Iris pigment epithelial cell (primary cell): ENCODE data around the gene STARD7.
"Not testable (repeated sequence)": the region's sequence is repeated elsewhere in the genome, so short reads cannot be mapped to it uniquely, and the experiment has no call there.

Experiments used
- DNase-seq: peaks from one replicate; pipeline ENCODE4 v3.0.0-alpha.2; 2011; ENCODE audit warnings: low read depth

The STARD7 gene

GRCh38 chr2:96163768-96164429 lies 44.7 kb downstream of the STARD7 start:
- no peak for DNase-seq

GRCh38 chr2:96163415-96163767 lies 45.2 kb downstream of the STARD7 start:
- no peak for DNase-seq

DNA sequence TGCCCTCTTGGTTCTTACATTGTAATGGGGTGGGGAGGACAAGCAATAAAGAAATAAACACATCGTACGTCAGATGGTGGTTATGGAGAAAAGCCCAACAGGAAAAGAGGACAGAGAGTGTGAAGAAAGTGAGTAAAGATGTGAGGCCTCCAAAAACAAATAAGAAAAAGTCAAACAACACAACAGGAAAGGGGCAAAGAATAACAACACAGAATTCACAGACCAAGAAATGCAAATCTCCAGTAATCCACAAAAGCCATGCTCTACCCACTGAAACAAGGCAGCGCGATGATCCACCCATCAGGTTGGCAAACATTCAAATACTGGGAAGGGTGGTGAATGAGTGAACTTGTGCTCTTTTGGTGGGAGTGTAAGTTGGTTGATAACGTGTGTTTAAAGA lies 46.7 kb downstream of the STARD7 start:
- DNase-seq = no peak

DNA sequence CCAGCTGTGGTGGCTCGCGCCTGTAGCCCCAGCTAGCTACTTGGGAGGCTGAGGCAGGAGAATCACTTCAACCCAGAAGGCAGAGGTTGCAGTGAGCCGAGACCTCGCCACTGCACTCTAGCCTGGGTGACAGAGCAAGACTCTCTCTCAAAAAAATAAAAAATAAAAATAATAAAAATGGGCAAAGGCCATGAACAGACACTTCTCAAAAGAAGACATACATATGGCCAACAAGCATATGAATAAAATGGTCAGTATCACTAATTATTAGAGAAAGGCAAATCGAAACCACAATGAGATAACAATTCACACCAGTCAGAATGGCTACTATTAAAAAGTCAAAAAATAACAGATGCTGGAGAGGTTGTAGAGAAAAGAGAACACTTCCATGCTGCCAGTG lies 48.3 kb downstream of the STARD7 start:
- DNase-seq = not testable (repeated sequence)

- no peak for DNase-seq
Observed at GRCh38 chr2:96159084-96159830, 49.4 kb downstream of the STARD7 start.

DNA sequence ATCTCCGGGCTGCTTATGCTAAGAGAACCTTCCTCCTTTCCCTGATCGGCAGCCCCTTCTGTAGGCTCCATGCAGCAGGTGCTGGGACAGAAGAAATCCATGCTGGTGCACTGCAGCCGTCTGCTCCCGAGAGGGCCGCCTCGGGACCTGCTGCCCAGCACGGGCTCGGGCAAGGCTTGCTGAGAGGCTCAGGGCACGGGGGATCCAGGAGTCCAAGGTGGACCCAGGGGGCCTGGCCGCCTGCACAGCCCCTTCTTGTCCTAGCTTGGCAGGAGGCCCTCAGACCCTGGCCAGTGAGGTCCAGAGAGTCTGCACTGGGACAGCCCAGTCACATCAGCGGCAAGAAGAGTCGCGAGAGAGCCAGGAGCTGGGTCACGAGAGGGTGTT lies 50.1 kb downstream of the STARD7 start:
- DNase-seq = no peak

GRCh38 chr2:96157649-96158553 lies 50.7 kb downstream of the STARD7 start:
- DNase-seq = no peak

DNA sequence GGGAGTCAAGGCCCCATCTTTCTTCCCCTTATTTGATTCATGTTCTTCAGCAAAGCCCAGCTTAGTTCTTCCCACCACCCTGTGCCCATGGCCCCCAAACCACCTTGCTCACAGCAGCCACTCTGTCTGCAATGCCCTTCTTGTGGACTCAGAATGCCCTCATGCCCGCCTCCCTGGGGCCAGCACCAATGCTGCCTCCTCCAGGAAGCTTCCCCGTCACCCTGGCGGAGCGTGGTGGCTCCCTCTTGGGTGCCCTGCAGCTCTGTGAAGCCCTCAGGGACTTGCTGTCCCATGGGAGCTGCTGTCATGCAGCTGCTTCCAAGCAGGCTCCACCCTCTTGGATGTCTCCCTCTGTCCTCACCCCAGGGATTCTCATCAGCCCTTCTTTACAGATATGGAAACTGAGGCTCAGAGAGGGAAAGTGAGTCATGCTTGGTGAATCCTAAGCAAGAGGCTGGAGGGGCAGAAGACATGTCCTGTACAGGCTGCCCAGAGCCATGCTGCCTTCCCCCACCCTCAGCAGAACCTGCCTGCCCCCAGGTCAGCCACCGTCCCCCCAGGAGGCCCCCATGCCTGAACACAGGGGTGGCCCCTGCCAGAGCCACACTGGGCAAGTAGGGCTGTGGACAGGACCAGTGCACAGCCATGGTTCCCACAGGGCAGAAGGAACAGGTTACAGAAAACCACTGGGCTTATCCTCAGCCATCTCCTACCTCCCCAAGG lies 51.5 kb downstream of the STARD7 start:
- no peak for DNase-seq

- no peak for DNase-seq
Observed at GRCh38 chr2:96156011-96156820, 52.4 kb downstream of the STARD7 start.

- DNase-seq = no peak
Observed at GRCh38 chr2:96154506-96155380, 53.9 kb downstream of the STARD7 start.

DNA sequence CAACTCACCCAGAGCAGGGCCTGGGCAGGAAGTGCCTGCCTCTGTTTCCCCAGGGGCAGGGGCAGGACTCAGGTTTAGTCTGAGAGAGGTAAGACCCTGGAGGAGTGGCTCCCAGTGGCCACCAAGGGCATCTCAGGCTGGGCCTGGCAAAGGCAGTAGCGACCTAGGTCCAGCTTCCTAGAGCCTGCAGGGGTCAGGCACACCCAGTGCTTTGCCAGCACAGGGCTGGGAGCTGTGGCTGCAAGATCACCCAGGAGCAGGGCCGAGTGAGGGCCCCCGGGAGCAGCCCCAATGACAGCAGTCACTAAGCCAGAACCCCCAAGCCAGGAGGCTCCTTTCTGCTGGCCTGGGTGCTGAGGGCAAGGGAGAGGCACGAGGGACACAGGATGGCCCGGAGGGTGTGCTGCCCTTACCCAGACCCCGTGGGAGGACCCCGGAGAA lies 54.6 kb downstream of the STARD7 start:
- no peak for DNase-seq

GRCh38 chr2:96153291-96153713 lies 55.3 kb downstream of the STARD7 start:
- DNase-seq = no peak

- no peak for DNase-seq
Observed at GRCh38 chr2:96152304-96153161, 56.1 kb downstream of the STARD7 start.

DNA sequence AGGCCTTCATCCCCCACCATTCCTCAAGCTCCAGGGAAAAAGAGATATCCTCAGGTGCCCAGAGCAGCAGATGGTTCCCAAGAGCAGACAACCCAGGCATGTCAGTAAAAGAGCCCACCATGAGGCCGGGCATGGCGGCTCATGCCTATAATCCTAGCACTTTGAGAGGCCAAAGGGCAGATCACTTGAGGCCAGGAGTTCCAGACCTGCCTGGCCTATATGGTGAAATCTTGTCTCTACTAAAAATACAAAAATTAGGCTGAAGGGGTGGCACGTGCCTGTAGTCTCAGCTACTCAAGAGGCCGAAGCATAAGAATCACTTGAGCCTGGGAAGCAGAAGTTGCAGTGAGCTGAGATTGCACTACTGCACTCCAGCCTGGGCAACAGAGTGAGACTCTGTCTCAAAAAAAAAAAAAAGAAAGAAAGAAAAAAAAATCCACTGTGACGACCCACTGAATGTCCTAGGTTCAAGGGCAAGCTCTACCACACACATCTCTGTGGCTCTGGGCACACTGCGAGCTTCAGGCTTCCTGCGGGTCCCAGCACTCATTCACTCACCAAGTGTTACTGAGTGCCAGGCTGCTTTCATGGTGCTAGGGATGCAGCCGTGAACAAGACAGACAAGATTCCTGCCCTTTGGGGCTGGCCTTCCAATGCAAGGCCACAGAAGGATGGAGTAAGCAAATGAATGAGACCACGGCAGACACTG lies 56.9 kb downstream of the STARD7 start:
- no peak for DNase-seq

DNA sequence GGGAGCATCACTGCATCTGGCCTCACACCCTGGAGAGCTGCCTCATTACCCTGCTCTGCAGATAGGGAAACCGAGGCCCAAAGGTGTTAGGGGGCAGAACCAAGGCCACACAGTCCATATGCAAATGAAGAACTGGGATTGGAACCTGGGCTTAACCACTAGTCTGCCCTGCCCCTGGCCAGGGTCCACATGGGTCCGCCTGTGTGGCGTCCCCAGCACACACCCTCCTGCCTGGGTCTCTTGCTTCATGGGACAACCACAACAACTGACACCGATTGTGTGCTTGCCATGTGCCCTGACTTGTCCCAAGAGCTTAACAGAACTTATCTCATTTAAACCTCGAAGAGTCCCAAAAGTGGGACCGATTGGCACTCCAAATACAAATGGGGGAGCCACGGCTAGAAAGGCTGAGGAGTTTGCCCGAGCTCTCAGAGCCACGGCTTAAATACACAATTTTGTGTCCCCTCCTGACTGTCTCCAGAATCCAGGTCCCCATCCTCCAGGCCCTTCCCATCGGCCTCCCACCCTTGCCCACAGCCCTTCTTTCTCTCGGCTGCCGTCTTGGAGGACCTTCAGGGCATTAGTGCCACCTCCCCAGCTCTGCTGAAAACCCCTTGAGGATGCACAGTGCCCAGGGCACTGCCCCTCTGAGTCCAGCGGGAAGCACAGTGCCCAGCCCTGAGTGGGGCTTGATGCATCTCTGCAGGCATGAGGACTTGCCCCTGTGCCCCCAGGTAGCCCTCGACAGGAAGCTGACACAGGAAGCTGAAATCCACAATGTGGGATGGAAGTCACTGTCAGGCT lies 57.6 kb downstream of the STARD7 start:
- DNase-seq = no peak

GRCh38 chr2:96150007-96150640 lies 58.5 kb downstream of the STARD7 start:
- DNase-seq = no peak
